ENCODE data around the gene TAS1R2.
"Not testable (repeated sequence)": the region's sequence is repeated elsewhere in the genome, so short reads cannot be mapped to it uniquely, and the experiment has no call there.

The TAS1R2 gene

GRCh38 chr1:18859560-18859959 lies at the start of gene TAS1R2:
TAS1R2 (minus strand) TSS chr1:18859660; CDS start chr1:18859660, 0 bp downstream.
- DNase-seq: no peak

- DNase-seq: no peak
These were observed 48.7 kb upstream of the TAS1R2 start for GRCh38 chr1:18907917-18908845.

- peak; percentile 59 for DNase-seq
These were observed 47.8 kb upstream of the TAS1R2 start for GRCh38 chr1:18907021-18907916.

GRCh38 chr1:18903291-18903756 lies 43.9 kb upstream of the TAS1R2 start:
- DNase-seq: no peak

GRCh38 chr1:18902523-18903290 lies 43.2 kb upstream of the TAS1R2 start, which contains the start of gene ALDH4A1:
ALDH4A1 (minus strand) TSS chr1:18902555; CDS start chr1:18902523, 32 bp downstream.
- peak; percentile 94 for DNase-seq

- no peak for DNase-seq
These were observed 42.6 kb upstream of the TAS1R2 start for GRCh38 chr1:18901952-18902522.

GRCh38 chr1:18901147-18901951 lies 41.9 kb upstream of the TAS1R2 start:
- DNase-seq: no peak

- no peak for DNase-seq
These were observed 40.9 kb upstream of the TAS1R2 start for GRCh38 chr1:18900303-18900841.

- DNase-seq: no peak
These were observed 40.0 kb upstream of the TAS1R2 start for GRCh38 chr1:18899363-18900049.

GRCh38 chr1:18898567-18898966 lies 39.1 kb upstream of the TAS1R2 start:
- no peak for DNase-seq

GRCh38 chr1:18895317-18895716 lies 35.9 kb upstream of the TAS1R2 start:
- DNase-seq: no peak

- DNase-seq: no peak
These were observed 33.7 kb upstream of the TAS1R2 start for GRCh38 chr1:18893120-18893519.

- not testable (repeated sequence) for DNase-seq
These were observed 32.4 kb upstream of the TAS1R2 start for GRCh38 chr1:18891858-18892257.

- DNase-seq: no peak
These were observed 31.9 kb upstream of the TAS1R2 start for GRCh38 chr1:18891426-18891780.

GRCh38 chr1:18890706-18891425 lies 31.4 kb upstream of the TAS1R2 start:
- DNase-seq: no peak

- no peak for DNase-seq
These were observed 26.5 kb upstream of the TAS1R2 start for GRCh38 chr1:18886003-18886335.

- DNase-seq: no peak
These were observed 26.0 kb upstream of the TAS1R2 start for GRCh38 chr1:18885311-18886002.

- DNase-seq: no peak
These were observed 25.3 kb upstream of the TAS1R2 start for GRCh38 chr1:18884727-18885126.

- no peak for DNase-seq
These were observed 24.9 kb upstream of the TAS1R2 start for GRCh38 chr1:18884419-18884717.

All from activated naive CD4-positive, alpha-beta T cell treated with Interleukin-2 at 50 U/mL for 16 hours (primary cell).